GM12892 (cell line): ENCODE data around the gene RALGPS1.

Experiments used
- POLR2A ChIP-seq: IDR thresholded peaks from 2 replicates; pipeline ENCODE4 v1.6.1; 2011; ENCODE audit warnings: low read depth, low read length, control low read depth
- POLR2AphosphoS5 ChIP-seq: IDR thresholded peaks from 2 replicates; pipeline ENCODE4 v1.6.1; 2011; ENCODE audit warnings: low read depth, low read length, control low read depth
- TAF1 ChIP-seq: IDR thresholded peaks from 2 replicates; pipeline ENCODE4 v1.6.1; 2011; ENCODE audit warnings: low read depth, mild to moderate bottlenecking, control low read depth, low read length, borderline replicate concordance

DNA sequence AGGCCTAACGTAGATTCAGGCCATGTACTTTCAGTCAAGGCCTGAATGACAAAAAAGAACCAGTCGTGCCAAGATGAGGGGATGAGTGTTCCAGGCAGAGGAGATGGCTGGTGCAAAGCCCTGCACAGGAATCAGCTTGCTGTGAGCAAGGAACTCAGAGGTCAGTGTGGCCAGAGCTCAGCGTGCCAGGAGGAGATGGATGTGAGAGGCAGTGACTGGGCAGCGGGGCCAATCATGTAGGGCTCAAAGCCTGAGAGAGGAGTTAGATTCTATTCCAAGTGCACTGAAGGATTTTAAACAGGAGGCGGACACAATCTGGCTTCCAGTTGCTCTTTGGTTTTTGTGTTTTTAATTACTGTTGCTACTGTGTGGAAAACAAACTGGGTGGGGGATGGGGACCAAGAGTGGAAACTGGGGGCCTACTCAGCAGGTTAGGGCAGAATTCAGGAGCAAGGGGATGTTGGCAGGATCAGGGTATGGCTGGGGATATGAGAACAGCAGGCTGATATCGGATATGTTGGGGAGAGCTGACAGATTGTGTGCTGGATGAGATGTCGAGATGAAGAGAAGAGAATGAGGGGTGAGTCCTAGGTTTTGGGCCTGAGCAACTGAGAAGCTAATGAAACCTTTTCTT, 143.5 kb downstream of the RALGPS1 start:
- TF ChIP-seq POLR2A (no peak), POLR2AphosphoS5 (no peak), TAF1 (no peak)
